Measurements from ENCODE around the gene TMOD1.

TMOD1 gene

GRCh38 chr9:97545486-97545885, 44.0 kb downstream of the TMOD1 start:
- Histone ChIP-seq H3K9me3 (ENCODE audit: control insufficient read depth, insufficient read depth, low read length) (no peaks in the 10 kb centered on the region), H3K4me1 (ENCODE audit: control insufficient read depth, low read length) (no peaks in the 10 kb centered on the region), H3F3A (ENCODE audit: control insufficient read depth, insufficient read depth) (no peaks in the 10 kb centered on the region), H3K27me3 (ENCODE audit: control insufficient read depth, low read length) (no peaks in the 10 kb centered on the region), H3K4me2 (ENCODE audit: low read length) (no peak overlapping the region), H3K9me2 (replicated peaks; ENCODE audit: control insufficient read depth, low read length) (no peaks in the 10 kb centered on the region), H3K36me3 (ENCODE audit: control insufficient read depth, low read length) (no peaks in the 10 kb centered on the region), H3K27ac (ENCODE audit: low read depth, low read length) (no peak overlapping the region), H4K20me1 (ENCODE audit: control insufficient read depth, insufficient read depth, low read depth, low read length) (no peaks in the 10 kb centered on the region), H3K79me2 (ENCODE audit: control insufficient read depth, low read length) (no peaks in the 10 kb centered on the region), H3K4me3 (ENCODE audit: low read length) (no peak overlapping the region)
- TF ChIP-seq CTCF (IDR thresholded peaks at IDR 0.05; ENCODE audit: low read depth, low read length, poor library complexity, severe bottlenecking): no peak
- no peak for TF ChIP-seq EZH2phosphoT487 (IDR thresholded peaks at IDR 0.05; ENCODE audit: borderline replicate concordance, low read length)

- H3K4me1 ChIP-seq (ENCODE audit: control insufficient read depth, low read length): no peaks in the 10 kb centered on the region
- no peaks in the 10 kb centered on the region for H3K9me2 ChIP-seq (replicated peaks; ENCODE audit: control insufficient read depth, low read length)
- H3K36me3 ChIP-seq (ENCODE audit: control insufficient read depth, low read length): no peaks in the 10 kb centered on the region
- no peaks in the 10 kb centered on the region for H4K20me1 ChIP-seq (ENCODE audit: control insufficient read depth, insufficient read depth, low read depth, low read length)
- H3K9me3 ChIP-seq (ENCODE audit: control insufficient read depth, insufficient read depth, low read length): no peaks in the 10 kb centered on the region
- H3K4me3 ChIP-seq (ENCODE audit: low read length): no peak overlapping the region
- H3K4me2 ChIP-seq (ENCODE audit: low read length): no peak overlapping the region
- no peaks in the 10 kb centered on the region for H3F3A ChIP-seq (ENCODE audit: control insufficient read depth, insufficient read depth)
- H3K27me3 ChIP-seq (ENCODE audit: control insufficient read depth, low read length): no peaks in the 10 kb centered on the region
- TF ChIP-seq EZH2phosphoT487 (IDR thresholded peaks at IDR 0.05; ENCODE audit: borderline replicate concordance, low read length) (no peak), CTCF (IDR thresholded peaks at IDR 0.05; ENCODE audit: low read depth, low read length, poor library complexity, severe bottlenecking) (no peak)
- H3K27ac ChIP-seq (ENCODE audit: low read depth, low read length): no peak overlapping the region
- no peaks in the 10 kb centered on the region for H3K79me2 ChIP-seq (ENCODE audit: control insufficient read depth, low read length)
Measured at GRCh38 chr9:97547098-97547829, 45.8 kb downstream of the TMOD1 start.

- H3K4me3 ChIP-seq (ENCODE audit: low read length): no peak overlapping the region
- no peak overlapping the region for H3K27ac ChIP-seq (ENCODE audit: low read depth, low read length)
- no peaks in the 10 kb centered on the region for H3F3A ChIP-seq (ENCODE audit: control insufficient read depth, insufficient read depth)
- no peaks in the 10 kb centered on the region for H3K79me2 ChIP-seq (ENCODE audit: control insufficient read depth, low read length)
- no peaks in the 10 kb centered on the region for H3K27me3 ChIP-seq (ENCODE audit: control insufficient read depth, low read length)
- H3K36me3 ChIP-seq (ENCODE audit: control insufficient read depth, low read length): no peaks in the 10 kb centered on the region
- no peaks in the 10 kb centered on the region for H3K9me2 ChIP-seq (replicated peaks; ENCODE audit: control insufficient read depth, low read length)
- no peaks in the 10 kb centered on the region for H4K20me1 ChIP-seq (ENCODE audit: control insufficient read depth, insufficient read depth, low read depth, low read length)
- no peaks in the 10 kb centered on the region for H3K4me1 ChIP-seq (ENCODE audit: control insufficient read depth, low read length)
- TF ChIP-seq CTCF (IDR thresholded peaks at IDR 0.05; ENCODE audit: low read depth, low read length, poor library complexity, severe bottlenecking) (no peak), EZH2phosphoT487 (IDR thresholded peaks at IDR 0.05; ENCODE audit: borderline replicate concordance, low read length) (no peak)
- H3K4me2 ChIP-seq (ENCODE audit: low read length): no peak overlapping the region
- no peaks in the 10 kb centered on the region for H3K9me3 ChIP-seq (ENCODE audit: control insufficient read depth, insufficient read depth, low read length)
Measured at GRCh38 chr9:97548379-97548778, 46.9 kb downstream of the TMOD1 start.

Data from DOHH2 (cell line).